WTC11 (cell line): ENCODE results near the gene DALRD3. TPM values are rescaled to one million over a fixed set of nuclear protein-coding genes. Genes with fewer than 3 reads are reported as not detected.

ENCODE experiments used
- ATAC-seq: fragments of 200-7000 bp; cut with Tn5 transposase; 2 replicates; pipeline ENCODE4 v1.10.0; 2021; ENCODE audit warnings: mild to moderate bottlenecking, moderate library complexity
- Bru-seq: library from RNA; stranded (reverse); fragments of 400-500 nt; gene quantifications from one replicate; lab custom pipeline; 2021; lab: Mats Ljungman, UMichigan
- CTCF ChIA-PET: fragments of 300-600 bp; sonication (Branson Sonifier 250); formaldehyde crosslinking; loops from one replicate; lab custom pipeline; 2021; ENCODE audit warnings: antibody characterized with exemption; lab: Charles Lee
- POLR2A ChIA-PET: fragments of 350-600 bp; sonication (Branson Sonifier 250); formaldehyde crosslinking; loops from one replicate; lab custom pipeline; 2021; ENCODE audit warnings: antibody characterized with exemption; lab: Charles Lee
- DNase-seq: peaks from one replicate; pipeline ENCODE4 v3.0.0; 2021; ENCODE audit warnings: low spot score
- H3K27ac Mint-ChIP-seq: 2 replicates; pipeline ENCODE4 v1.8.0; 2021; ENCODE audit warnings: mixed read lengths
- H3K27me3 Mint-ChIP-seq: 2 replicates; pipeline ENCODE4 v1.8.0; 2021; ENCODE audit warnings: low read depth, mild to moderate bottlenecking, moderate library complexity, mixed read lengths
- H3K36me3 Mint-ChIP-seq: 2 replicates; pipeline ENCODE4 v1.8.0; 2021; ENCODE audit warnings: mixed read lengths
- H3K4me1 Mint-ChIP-seq: 2 replicates; pipeline ENCODE4 v1.8.0; 2022; ENCODE audit warnings: mixed read lengths
- H3K4me3 Mint-ChIP-seq: 2 replicates; pipeline ENCODE4 v1.8.0; 2021; ENCODE audit warnings: mild to moderate bottlenecking, moderate library complexity, mixed read lengths
- H3K9me3 Mint-ChIP-seq: 2 replicates; pipeline ENCODE4 v1.8.0; 2021; ENCODE audit warnings: mixed read lengths
- ATF6 ChIP-seq: sonication (generic); formaldehyde crosslinking; IDR thresholded peaks from 2 replicates; pipeline ENCODE4 v1.8.1; 2023; ENCODE audit warnings: mild to moderate bottlenecking, missing genetic modification reagents
- CBFB ChIP-seq: sonication (generic); formaldehyde crosslinking; IDR thresholded peaks from 2 replicates; pipeline ENCODE4 v1.8.1; 2022; ENCODE audit warnings: mild to moderate bottlenecking, low read depth, missing genetic modification reagents
- CREB1 ChIP-seq: sonication (generic); formaldehyde crosslinking; IDR thresholded peaks from 2 replicates; pipeline ENCODE4 v1.8.0; 2023; ENCODE audit warnings: mild to moderate bottlenecking, missing genetic modification reagents
- CTCF ChIP-seq: fragments of 200-600 bp; IDR thresholded peaks from 2 replicates; pipeline ENCODE4 v1.8.0; 2022; ENCODE audit warnings: antibody characterized with exemption
- EMX1 ChIP-seq: fragments of 250-450 bp; sonication (Bioruptor Pico); IDR thresholded peaks from 2 replicates; pipeline ENCODE4 v1.8.0; 2021; ENCODE audit warnings: mild to moderate bottlenecking
- ETV6 ChIP-seq: sonication (generic); formaldehyde crosslinking; IDR thresholded peaks from 2 replicates; pipeline ENCODE4 v1.8.1; 2022; ENCODE audit warnings: mild to moderate bottlenecking, missing genetic modification reagents
- FOXJ3 ChIP-seq: sonication (generic); formaldehyde crosslinking; IDR thresholded peaks from 2 replicates; pipeline ENCODE4 v1.9.0; 2021; ENCODE audit warnings: missing genetic modification reagents, mild to moderate bottlenecking, borderline replicate concordance
- FOXP1 ChIP-seq: sonication (generic); formaldehyde crosslinking; IDR thresholded peaks from 2 replicates; pipeline ENCODE4 v1.8.0; 2022; ENCODE audit warnings: missing genetic modification reagents, mild to moderate bottlenecking, moderate library complexity, borderline replicate concordance
- GRHL2 ChIP-seq: fragments of 250-450 bp; sonication (Bioruptor Pico); IDR thresholded peaks from 2 replicates; pipeline ENCODE4 v1.8.0; 2022; ENCODE audit warnings: mild to moderate bottlenecking, moderate library complexity; ENCODE audit not compliant: insufficient replicate concordance, severe bottlenecking
- NFE2L1 ChIP-seq: sonication (generic); formaldehyde crosslinking; IDR thresholded peaks from 2 replicates; pipeline ENCODE4 v1.8.1; 2023; ENCODE audit warnings: missing genetic modification reagents
- NR3C1 ChIP-seq: sonication (generic); formaldehyde crosslinking; conservative IDR thresholded peaks from 2 replicates; pipeline ENCODE4 v1.8.1; 2023; ENCODE audit warnings: low read depth, mild to moderate bottlenecking, missing genetic modification reagents
- PRRX2 ChIP-seq: fragments of 250-450 bp; sonication (Bioruptor Pico); IDR thresholded peaks from 2 replicates; pipeline ENCODE4 v1.8.0; 2021; ENCODE audit warnings: mild to moderate bottlenecking
- SOX15 ChIP-seq: fragments of 250-450 bp; sonication (Bioruptor Pico); IDR thresholded peaks from 2 replicates; pipeline ENCODE4 v1.9.0; 2021; ENCODE audit warnings: mild to moderate bottlenecking
- SP1 ChIP-seq: sonication (generic); formaldehyde crosslinking; conservative IDR thresholded peaks from 2 replicates; pipeline ENCODE4 v1.8.1; 2022; ENCODE audit warnings: missing genetic modification reagents
- TP53 ChIP-seq: sonication (generic); formaldehyde crosslinking; IDR thresholded peaks from 2 replicates; pipeline ENCODE4 v1.8.1; 2023; ENCODE audit warnings: mild to moderate bottlenecking, missing genetic modification reagents
- USF1 ChIP-seq: sonication (generic); formaldehyde crosslinking; IDR thresholded peaks from 2 replicates; pipeline ENCODE4 v1.8.0; 2022; ENCODE audit warnings: mild to moderate bottlenecking, missing genetic modification reagents
- ZNF263 ChIP-seq: sonication (generic); formaldehyde crosslinking; IDR thresholded peaks from 2 replicates; pipeline ENCODE4 v1.8.1; 2022; ENCODE audit warnings: low read depth, mild to moderate bottlenecking, moderate library complexity, missing genetic modification reagents
- ZNF671 ChIP-seq: fragments of 250-450 bp; sonication (Bioruptor Pico); IDR thresholded peaks from 2 replicates; pipeline ENCODE4 v1.8.0; 2021; ENCODE audit warnings: mild to moderate bottlenecking
- long read RNA-seq, 3 experiments: library from RNA in 1 of 3; library from capped mRNA in 1 of 3; library from polyadenylated mRNA in 1 of 3; unstranded in 2 of 3; stranded (forward) in 1 of 3; transcript quantifications; one replicate each; pipeline ENCODE4 v2.0.0, GENCODE V29; 2021
- total RNA-seq: library from RNA; stranded (reverse); gene quantifications from 3 replicates; pipeline ENCODE4 v1.2.3, GENCODE V29; 2021
- TF ChIP-seq, protein P1 (sequence below): sonication (generic); formaldehyde crosslinking; IDR thresholded peaks from 2 replicates; pipeline ENCODE4 v1.8.0; 2023; ENCODE audit warnings: mild to moderate bottlenecking, missing genetic modification reagents
- TF ChIP-seq, protein P2 (sequence below): fragments of 250-450 bp; sonication (Bioruptor Pico); IDR thresholded peaks from 2 replicates; pipeline ENCODE4 v1.9.0; 2021; ENCODE audit warnings: mild to moderate bottlenecking
- TF ChIP-seq, protein P3 (sequence below): sonication (generic); formaldehyde crosslinking; IDR thresholded peaks from 2 replicates; pipeline ENCODE4 v1.8.0; 2022; ENCODE audit warnings: mild to moderate bottlenecking, missing genetic modification reagents
- TF ChIP-seq, protein P4 (sequence below): sonication (generic); formaldehyde crosslinking; IDR thresholded peaks from 2 replicates; pipeline ENCODE4 v1.8.1; 2023; ENCODE audit warnings: mild to moderate bottlenecking, missing genetic modification reagents, moderate library complexity

Gene DALRD3
- total RNA-seq (38.8 to 41.4 TPM (median 39.6 TPM) in 3 replicates), Bru-seq, nascent RNA (percentile 78 among the genes with signal in this experiment)
- long read RNA-seq, experiment 1, transcript DALRD3-202 (12 exons, 1,739 nt), result major isoform, 17 of 72 reads
- long read RNA-seq, experiment 1, transcript DALRD3-206 (12 exons, 1,706 nt), result minor isoform, 9 of 72 reads
- long read RNA-seq, experiment 1, partial matches to known transcripts, result 13 of 72 reads
- long read RNA-seq, experiment 1, other reads (novel, unspliced or antisense), result 32 of 72 reads
- long read RNA-seq, experiment 2, transcript DALRD3-202 (12 exons, 1,739 nt), result major isoform, 15 of 59 reads
- long read RNA-seq, experiment 2, transcript DALRD3-206 (12 exons, 1,706 nt), result minor isoform, 7 of 59 reads
- long read RNA-seq, experiment 2, partial matches to known transcripts, result 23 of 59 reads
- long read RNA-seq, experiment 2, other reads (novel, unspliced or antisense), result 14 of 59 reads
- long read RNA-seq, experiment 3, partial matches to known transcripts, result 4 of 5 reads
- long read RNA-seq, experiment 3, other reads (novel, unspliced or antisense), result 1 of 5 reads

GRCh38 chr3:49017971-49018706 lies at the start of gene DALRD3:
Gene DALRD3, minus strand, starts transcription at chr3:49018580. Its CDS starts 16 bp downstream, at chr3:49018564.
- H3K9me3 Mint-ChIP-seq, result no peaks in the 10 kb centered on the region
- peaks cover 23% of the 10 kb centered on the region for H3K4me1 Mint-ChIP-seq
- H3K4me3 Mint-ChIP-seq, result peak within 1 kb of the TSS; percentile 92
- DNase-seq, result peak; percentile 78
- ChIA-PET POLR2A (interaction anchor here (0.5 to 3.6 kb wide), 6 partner anchors 11 to 75 kb away, joined by 3 to 40 read pairs (median 6); partner anchors contain the start of genes IMPDH2, P4HTM and WDR6), CTCF (interaction anchor here (0.5 to 8.2 kb wide), 3 partner anchors 11 to 574 kb away, joined by 3 to 101 read pairs (median 21); partner anchors contain the start of genes P4HTM and WDR6)
- H3K36me3 Mint-ChIP-seq, result peaks cover 32% of the 10 kb centered on the region
- peak; percentile 5 for ATAC-seq
- H3K27ac Mint-ChIP-seq, result peak within 1 kb of the TSS; percentile 92
- H3K27me3 Mint-ChIP-seq, result no peaks in the 10 kb centered on the region
- TF ChIP-seq FOXP1 (CRISPR knock-in tag) (no peak; the same call in 1 of the 2 replicates), SOX15 (CRISPR knock-in tag) (no peak), GRHL2 (CRISPR knock-in tag) (no peak), EMX1 (no peak), USF1 (CRISPR knock-in tag) (no peak), CREB1 (CRISPR knock-in tag) (no peak), ZNF263 (CRISPR knock-in tag) (no peak), ZNF671 (CRISPR knock-in tag) (no peak), CBFB (CRISPR knock-in tag) (no peak), ETV6 (CRISPR knock-in tag) (peak; percentile 86), ATF6 (CRISPR knock-in tag) (no peak), CTCF (no peak), PRRX2 (no peak), FOXJ3 (CRISPR knock-in tag) (no peak), SP1 (CRISPR knock-in tag) (peak; percentile 76), NR3C1 (CRISPR knock-in tag) (0 out of 2 replicates have a peak, but pooled peaks have one; percentile 17), TP53 (peak; percentile 64; the same call in 1 of the 2 replicates), NFE2L1 (CRISPR knock-in tag) (peak; percentile 51; the same call in 1 of the 2 replicates)
- TF ChIP-seq, protein P1, sequence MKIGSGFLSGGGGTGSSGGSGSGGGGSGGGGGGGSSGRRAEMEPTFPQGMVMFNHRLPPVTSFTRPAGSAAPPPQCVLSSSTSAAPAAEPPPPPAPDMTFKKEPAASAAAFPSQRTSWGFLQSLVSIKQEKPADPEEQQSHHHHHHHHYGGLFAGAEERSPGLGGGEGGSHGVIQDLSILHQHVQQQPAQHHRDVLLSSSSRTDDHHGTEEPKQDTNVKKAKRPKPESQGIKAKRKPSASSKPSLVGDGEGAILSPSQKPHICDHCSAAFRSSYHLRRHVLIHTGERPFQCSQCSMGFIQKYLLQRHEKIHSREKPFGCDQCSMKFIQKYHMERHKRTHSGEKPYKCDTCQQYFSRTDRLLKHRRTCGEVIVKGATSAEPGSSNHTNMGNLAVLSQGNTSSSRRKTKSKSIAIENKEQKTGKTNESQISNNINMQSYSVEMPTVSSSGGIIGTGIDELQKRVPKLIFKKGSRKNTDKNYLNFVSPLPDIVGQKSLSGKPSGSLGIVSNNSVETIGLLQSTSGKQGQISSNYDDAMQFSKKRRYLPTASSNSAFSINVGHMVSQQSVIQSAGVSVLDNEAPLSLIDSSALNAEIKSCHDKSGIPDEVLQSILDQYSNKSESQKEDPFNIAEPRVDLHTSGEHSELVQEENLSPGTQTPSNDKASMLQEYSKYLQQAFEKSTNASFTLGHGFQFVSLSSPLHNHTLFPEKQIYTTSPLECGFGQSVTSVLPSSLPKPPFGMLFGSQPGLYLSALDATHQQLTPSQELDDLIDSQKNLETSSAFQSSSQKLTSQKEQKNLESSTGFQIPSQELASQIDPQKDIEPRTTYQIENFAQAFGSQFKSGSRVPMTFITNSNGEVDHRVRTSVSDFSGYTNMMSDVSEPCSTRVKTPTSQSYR (CRISPR knock-in tag), result no peak
- TF ChIP-seq, protein P2, sequence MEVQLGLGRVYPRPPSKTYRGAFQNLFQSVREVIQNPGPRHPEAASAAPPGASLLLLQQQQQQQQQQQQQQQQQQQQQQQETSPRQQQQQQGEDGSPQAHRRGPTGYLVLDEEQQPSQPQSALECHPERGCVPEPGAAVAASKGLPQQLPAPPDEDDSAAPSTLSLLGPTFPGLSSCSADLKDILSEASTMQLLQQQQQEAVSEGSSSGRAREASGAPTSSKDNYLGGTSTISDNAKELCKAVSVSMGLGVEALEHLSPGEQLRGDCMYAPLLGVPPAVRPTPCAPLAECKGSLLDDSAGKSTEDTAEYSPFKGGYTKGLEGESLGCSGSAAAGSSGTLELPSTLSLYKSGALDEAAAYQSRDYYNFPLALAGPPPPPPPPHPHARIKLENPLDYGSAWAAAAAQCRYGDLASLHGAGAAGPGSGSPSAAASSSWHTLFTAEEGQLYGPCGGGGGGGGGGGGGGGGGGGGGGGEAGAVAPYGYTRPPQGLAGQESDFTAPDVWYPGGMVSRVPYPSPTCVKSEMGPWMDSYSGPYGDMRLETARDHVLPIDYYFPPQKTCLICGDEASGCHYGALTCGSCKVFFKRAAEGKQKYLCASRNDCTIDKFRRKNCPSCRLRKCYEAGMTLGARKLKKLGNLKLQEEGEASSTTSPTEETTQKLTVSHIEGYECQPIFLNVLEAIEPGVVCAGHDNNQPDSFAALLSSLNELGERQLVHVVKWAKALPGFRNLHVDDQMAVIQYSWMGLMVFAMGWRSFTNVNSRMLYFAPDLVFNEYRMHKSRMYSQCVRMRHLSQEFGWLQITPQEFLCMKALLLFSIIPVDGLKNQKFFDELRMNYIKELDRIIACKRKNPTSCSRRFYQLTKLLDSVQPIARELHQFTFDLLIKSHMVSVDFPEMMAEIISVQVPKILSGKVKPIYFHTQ (CRISPR knock-in tag), result no peak
- TF ChIP-seq, protein P3, sequence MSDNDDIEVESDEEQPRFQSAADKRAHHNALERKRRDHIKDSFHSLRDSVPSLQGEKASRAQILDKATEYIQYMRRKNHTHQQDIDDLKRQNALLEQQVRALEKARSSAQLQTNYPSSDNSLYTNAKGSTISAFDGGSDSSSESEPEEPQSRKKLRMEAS, result peak; percentile 72
- TF ChIP-seq, protein P4, sequence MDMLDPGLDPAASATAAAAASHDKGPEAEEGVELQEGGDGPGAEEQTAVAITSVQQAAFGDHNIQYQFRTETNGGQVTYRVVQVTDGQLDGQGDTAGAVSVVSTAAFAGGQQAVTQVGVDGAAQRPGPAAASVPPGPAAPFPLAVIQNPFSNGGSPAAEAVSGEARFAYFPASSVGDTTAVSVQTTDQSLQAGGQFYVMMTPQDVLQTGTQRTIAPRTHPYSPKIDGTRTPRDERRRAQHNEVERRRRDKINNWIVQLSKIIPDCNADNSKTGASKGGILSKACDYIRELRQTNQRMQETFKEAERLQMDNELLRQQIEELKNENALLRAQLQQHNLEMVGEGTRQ, result peak; percentile 9; the same call in 1 of the 2 replicates
